Measurements from ENCODE around the gene GNPDA1. TPM values are rescaled to one million over a fixed set of nuclear protein-coding genes. Genes with fewer than 3 reads are reported as not detected.

The GNPDA1 gene
- total RNA-seq, 1 experiment from 2014 or later, result 70.9 TPM

DNA sequence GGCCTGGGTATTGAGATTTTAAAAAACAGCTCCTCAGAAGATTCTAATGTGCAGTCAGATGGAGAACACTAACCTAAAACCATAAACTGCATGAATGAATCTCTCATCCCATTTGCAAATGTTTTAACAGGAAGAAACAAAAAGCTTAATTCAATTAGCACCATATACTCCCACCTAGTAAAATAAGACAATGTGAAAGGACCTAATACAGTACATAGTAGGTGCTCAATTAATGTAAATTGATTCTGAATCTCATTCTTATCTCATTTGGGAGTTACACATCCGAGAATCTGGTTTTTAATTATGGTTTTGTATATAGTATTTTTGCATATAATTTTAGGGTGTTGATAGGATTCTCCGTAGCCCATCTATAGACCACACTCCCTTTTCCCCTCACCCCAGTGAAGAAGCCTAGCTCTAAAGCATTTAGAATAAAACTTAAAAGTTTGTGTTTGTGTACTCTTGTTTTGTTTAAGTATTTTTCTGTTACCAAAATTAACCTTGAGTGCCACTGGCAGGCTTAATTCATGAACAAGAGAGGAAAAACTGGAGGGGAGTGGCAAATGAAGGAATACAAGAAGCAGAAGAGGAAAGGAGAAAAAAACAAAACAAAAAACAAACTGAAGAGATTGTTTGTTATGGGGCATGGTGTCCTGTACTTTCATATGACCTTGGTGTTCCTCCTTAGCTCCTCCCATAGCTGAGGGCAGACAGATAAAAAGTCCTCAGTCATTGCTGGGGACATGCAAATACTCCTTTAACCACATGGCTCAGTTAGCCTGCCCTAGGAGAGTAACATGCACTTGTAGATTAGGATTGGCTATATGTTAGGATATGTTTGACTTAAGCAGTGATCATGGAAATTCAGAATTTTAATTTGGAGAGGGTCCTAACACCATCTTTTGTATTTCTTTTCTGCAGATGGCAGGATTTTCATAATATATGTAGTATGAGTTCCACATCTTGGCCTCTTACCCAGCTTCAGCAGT lies 42.8 kb downstream of the GNPDA1 start:
- Histone ChIP-seq H3K4me3 (ENCODE audit: low read depth, low read length) (peak overlapping the region; percentile 84), H3K27me3 (replicated peaks; ENCODE audit: control insufficient read depth, insufficient read depth, low read length) (no peaks in the 10 kb centered on the region), H3K4me1 (peaks cover 23% of the 10 kb centered on the region), H3K36me3 (ENCODE audit: control insufficient read depth, insufficient read depth, low read length) (no peaks in the 10 kb centered on the region), H3K9me3 (no peaks in the 10 kb centered on the region)
- BruUV-seq (replicated peaks), result no TSS peak
- POLR2A ChIA-PET, result interaction anchor here (0.6 to 1.4 kb wide), 5 partner anchors 46 to 196 kb away, joined by 3 to 12 read pairs (median 4); partner anchors contain the start of gene DELE1
- H3K27ac Mint-ChIP-seq (ENCODE audit: unreplicated experiment), result peak overlapping the region; percentile 88
- TF ChIP-seq, protein P1, sequence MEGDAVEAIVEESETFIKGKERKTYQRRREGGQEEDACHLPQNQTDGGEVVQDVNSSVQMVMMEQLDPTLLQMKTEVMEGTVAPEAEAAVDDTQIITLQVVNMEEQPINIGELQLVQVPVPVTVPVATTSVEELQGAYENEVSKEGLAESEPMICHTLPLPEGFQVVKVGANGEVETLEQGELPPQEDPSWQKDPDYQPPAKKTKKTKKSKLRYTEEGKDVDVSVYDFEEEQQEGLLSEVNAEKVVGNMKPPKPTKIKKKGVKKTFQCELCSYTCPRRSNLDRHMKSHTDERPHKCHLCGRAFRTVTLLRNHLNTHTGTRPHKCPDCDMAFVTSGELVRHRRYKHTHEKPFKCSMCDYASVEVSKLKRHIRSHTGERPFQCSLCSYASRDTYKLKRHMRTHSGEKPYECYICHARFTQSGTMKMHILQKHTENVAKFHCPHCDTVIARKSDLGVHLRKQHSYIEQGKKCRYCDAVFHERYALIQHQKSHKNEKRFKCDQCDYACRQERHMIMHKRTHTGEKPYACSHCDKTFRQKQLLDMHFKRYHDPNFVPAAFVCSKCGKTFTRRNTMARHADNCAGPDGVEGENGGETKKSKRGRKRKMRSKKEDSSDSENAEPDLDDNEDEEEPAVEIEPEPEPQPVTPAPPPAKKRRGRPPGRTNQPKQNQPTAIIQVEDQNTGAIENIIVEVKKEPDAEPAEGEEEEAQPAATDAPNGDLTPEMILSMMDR (IDR thresholded peaks at IDR 0.05; ENCODE audit: insufficient read depth in 1 of 2, low read depth in 1 of 2, low read length in 1 of 2, severe bottlenecking in 1 of 2, unreplicated experiment in 1 of 2), result no peak
- DNase-seq, result peak in 1 of 2 experiments; percentile 18
- intact Hi-C loops (cut with micrococcal nuclease; ENCODE audit: unreplicated experiment), result loop anchor here (2.0 kb wide), 2 partner anchors 45 kb away; no protein-coding TSS in a partner anchor
- CTCF ChIA-PET, result interaction anchor here (0.8 to 3.1 kb wide), 10 partner anchors 10 to 278 kb away, joined by 3 to 49 read pairs (median 4); partner anchors contain the start of genes DELE1 and GNPDA1
- H3K4me1 Mint-ChIP-seq (ENCODE audit: low read depth, unreplicated experiment), result peaks cover 6% of the 10 kb centered on the region
- H3K27me3 Mint-ChIP-seq (ENCODE audit: insufficient read depth, unreplicated experiment), result no peaks in the 10 kb centered on the region
- peaks cover 42% of the 10 kb centered on the region for H3K36me3 Mint-ChIP-seq (ENCODE audit: insufficient read depth, unreplicated experiment)
- peak overlapping the region; percentile 82 for H3K4me3 Mint-ChIP-seq (ENCODE audit: unreplicated experiment)
- H3K9me3 Mint-ChIP-seq (ENCODE audit: unreplicated experiment), result no peaks in the 10 kb centered on the region

DNA sequence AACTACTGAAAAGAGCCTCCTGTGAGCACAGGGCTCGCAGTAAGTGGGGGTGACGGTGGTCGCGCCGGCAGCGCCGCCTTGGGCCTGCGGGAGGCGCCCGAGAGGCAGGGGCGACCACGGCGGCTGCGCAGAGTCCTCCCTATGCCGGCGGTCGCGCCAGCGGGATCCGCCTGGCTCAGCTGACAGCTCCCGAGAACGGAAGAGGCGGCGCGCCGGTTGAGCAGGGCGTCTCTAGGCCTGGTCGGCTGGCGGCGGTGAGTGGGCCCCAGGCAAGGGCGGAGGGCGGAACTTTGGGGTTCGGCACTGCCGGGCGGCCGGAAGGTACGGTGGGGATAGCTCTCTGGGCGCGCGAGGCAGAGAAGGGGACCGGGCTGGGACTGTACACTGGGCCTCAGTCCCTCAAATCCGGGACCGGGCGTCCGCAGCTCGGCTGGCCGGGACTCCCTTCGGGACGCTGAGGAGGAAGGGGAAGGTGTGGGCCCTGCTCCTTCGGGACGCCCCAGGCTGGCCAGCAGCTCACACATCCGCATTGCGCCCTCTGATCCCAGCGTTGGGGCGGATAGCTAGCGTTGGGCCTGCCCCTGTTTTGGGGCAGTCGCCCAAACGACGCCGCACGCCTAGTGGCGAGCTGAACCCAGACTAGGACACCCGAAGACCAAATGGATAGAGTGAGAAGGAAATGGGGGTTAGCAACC lies 43.8 kb downstream of the GNPDA1 start, which contains the start of gene RNF14:
TSS of gene RNF14 (plus strand) at position 192 of the 695 bp plus-strand sequence. CDS start 4,484 bp downstream, outside the sequence.
- ChIA-PET POLR2A (interaction anchor here (0.5 to 1.4 kb wide), 6 partner anchors 8 to 197 kb away, joined by 3 to 16 read pairs (median 6); partner anchors contain the start of genes DELE1 and GNPDA1), CTCF (interaction anchor here (0.6 to 3.1 kb wide), 18 partner anchors 9 to 1889 kb away, joined by 3 to 49 read pairs (median 4); partner anchors contain the start of genes DELE1 and GNPDA1)
- TF ChIP-seq, protein P1 (IDR thresholded peaks at IDR 0.05; ENCODE audit: insufficient read depth in 1 of 2, low read depth in 1 of 2, low read length in 1 of 2, severe bottlenecking in 1 of 2, unreplicated experiment in 1 of 2), result peak; percentile 89 to 94
- peak within 1 kb of the TSS; percentile 82 for H3K4me3 Mint-ChIP-seq (ENCODE audit: unreplicated experiment)
- Histone ChIP-seq H3K36me3 (ENCODE audit: control insufficient read depth, insufficient read depth, low read length) (no peaks in the 10 kb centered on the region), H3K4me1 (peaks cover 23% of the 10 kb centered on the region), H3K27me3 (replicated peaks; ENCODE audit: control insufficient read depth, insufficient read depth, low read length) (no peaks in the 10 kb centered on the region), H3K4me3 (ENCODE audit: low read depth, low read length) (peak within 1 kb of the TSS; percentile 84), H3K9me3 (no peaks in the 10 kb centered on the region)
- DNase-seq, result peak; percentile 94 to 95
- no peaks in the 10 kb centered on the region for H3K9me3 Mint-ChIP-seq (ENCODE audit: unreplicated experiment)
- H3K4me1 Mint-ChIP-seq (ENCODE audit: low read depth, unreplicated experiment), result peaks cover 6% of the 10 kb centered on the region
- peak within 1 kb of the TSS; percentile 88 for H3K27ac Mint-ChIP-seq (ENCODE audit: unreplicated experiment)
- BruUV-seq (replicated peaks), result TSS peak; percentile 73
- H3K27me3 Mint-ChIP-seq (ENCODE audit: insufficient read depth, unreplicated experiment), result no peaks in the 10 kb centered on the region
- peaks cover 37% of the 10 kb centered on the region for H3K36me3 Mint-ChIP-seq (ENCODE audit: insufficient read depth, unreplicated experiment)
- intact Hi-C loops (cut with micrococcal nuclease; ENCODE audit: unreplicated experiment), result loop anchor here (2.0 kb wide), 2 partner anchors 44 to 46 kb away; no protein-coding TSS in a partner anchor

DNA sequence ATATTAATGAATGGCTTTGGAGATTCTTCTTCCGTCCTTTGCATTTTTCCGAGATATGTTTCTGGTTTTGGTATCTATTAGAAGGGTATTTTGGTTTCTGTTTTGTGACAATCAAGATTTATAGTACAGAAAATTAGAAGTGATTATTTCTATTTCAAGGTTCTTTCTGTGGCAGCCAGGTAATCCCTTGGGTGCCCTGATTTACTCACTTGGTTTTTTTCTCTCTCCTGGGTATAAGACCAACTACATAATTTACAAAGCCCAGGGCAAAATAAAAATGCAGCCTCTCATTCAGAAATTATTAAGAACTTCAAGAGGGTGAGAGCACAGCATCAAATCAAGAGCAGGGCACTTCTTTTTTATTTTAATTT lies 45.9 kb downstream of the GNPDA1 start:
- H3K4me1 ChIP-seq, result peaks cover 23% of the 10 kb centered on the region
- Mint-ChIP-seq H3K9me3 (ENCODE audit: unreplicated experiment) (no peaks in the 10 kb centered on the region), H3K27ac (ENCODE audit: unreplicated experiment) (no peak overlapping the region), H3K4me1 (ENCODE audit: low read depth, unreplicated experiment) (peaks cover 6% of the 10 kb centered on the region), H3K36me3 (ENCODE audit: insufficient read depth, unreplicated experiment) (peaks cover 21% of the 10 kb centered on the region), H3K4me3 (ENCODE audit: unreplicated experiment) (no peak overlapping the region), H3K27me3 (ENCODE audit: insufficient read depth, unreplicated experiment) (no peaks in the 10 kb centered on the region)
- BruUV-seq (replicated peaks), result no TSS peak
- CTCF ChIA-PET, result no interaction called here
- no peaks in the 10 kb centered on the region for H3K27me3 ChIP-seq (replicated peaks; ENCODE audit: control insufficient read depth, insufficient read depth, low read length)
- no peak overlapping the region for H3K4me3 ChIP-seq (ENCODE audit: low read depth, low read length)
- H3K36me3 ChIP-seq (ENCODE audit: control insufficient read depth, insufficient read depth, low read length), result no peaks in the 10 kb centered on the region
- no peaks in the 10 kb centered on the region for H3K9me3 ChIP-seq
- TF ChIP-seq, protein P1 (IDR thresholded peaks at IDR 0.05; ENCODE audit: insufficient read depth in 1 of 2, low read depth in 1 of 2, low read length in 1 of 2, severe bottlenecking in 1 of 2, unreplicated experiment in 1 of 2), result no peak
- DNase-seq, result no peak
- intact Hi-C loops (cut with micrococcal nuclease; ENCODE audit: unreplicated experiment), result no loop called here
- POLR2A ChIA-PET, result no interaction called here
